ENCODE results near the gene LHFPL5.

Gene LHFPL5

DNA sequence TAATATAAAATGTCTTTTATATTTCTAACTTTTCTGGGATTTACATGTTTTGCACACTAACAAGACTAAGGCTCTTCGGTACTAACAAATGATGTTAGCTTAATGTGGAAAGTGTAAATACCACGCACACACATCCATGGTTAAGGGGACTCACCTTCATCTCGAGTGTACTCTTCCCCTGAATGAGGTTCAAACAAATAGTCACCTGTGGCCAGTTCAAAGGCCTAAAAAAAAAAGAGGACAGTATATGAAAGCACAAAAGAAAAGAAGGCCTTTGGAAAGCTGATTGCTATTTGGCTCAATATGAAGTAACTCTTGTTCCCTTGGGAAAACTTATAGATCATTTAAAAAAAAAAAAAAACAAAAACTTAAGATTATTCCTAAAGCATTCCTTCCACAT, 37.2 kb downstream of the LHFPL5 start:
- DNase-seq (ENCODE audit: low read depth), result no peak
- H3K4me3 ChIP-seq (replicated peaks; ENCODE audit: low read depth, low read length), result no peak overlapping the region
- TF ChIP-seq, protein P1, sequence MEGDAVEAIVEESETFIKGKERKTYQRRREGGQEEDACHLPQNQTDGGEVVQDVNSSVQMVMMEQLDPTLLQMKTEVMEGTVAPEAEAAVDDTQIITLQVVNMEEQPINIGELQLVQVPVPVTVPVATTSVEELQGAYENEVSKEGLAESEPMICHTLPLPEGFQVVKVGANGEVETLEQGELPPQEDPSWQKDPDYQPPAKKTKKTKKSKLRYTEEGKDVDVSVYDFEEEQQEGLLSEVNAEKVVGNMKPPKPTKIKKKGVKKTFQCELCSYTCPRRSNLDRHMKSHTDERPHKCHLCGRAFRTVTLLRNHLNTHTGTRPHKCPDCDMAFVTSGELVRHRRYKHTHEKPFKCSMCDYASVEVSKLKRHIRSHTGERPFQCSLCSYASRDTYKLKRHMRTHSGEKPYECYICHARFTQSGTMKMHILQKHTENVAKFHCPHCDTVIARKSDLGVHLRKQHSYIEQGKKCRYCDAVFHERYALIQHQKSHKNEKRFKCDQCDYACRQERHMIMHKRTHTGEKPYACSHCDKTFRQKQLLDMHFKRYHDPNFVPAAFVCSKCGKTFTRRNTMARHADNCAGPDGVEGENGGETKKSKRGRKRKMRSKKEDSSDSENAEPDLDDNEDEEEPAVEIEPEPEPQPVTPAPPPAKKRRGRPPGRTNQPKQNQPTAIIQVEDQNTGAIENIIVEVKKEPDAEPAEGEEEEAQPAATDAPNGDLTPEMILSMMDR (IDR thresholded peaks at IDR 0.05; ENCODE audit: low read length, missing control alignments), result no peak

DNA sequence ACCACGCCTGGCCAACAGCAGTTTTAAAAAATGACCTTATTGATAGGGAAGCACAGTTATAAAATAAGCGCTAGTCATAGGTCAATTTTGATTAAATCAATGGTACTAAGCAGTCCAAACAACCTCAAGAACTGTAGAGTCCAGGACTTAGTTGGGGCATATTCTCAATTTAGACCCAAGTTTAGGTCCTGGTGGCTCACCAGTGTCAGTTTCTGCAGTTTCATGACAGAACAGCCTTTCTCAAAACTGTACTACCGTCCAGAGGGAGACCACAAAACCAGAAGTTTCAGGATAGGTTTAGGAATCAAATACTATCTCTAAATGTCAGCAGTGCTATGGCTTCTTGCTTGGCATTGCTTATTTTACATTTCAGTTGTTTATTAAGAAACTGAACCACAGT, 39.1 kb downstream of the LHFPL5 start:
- TF ChIP-seq, protein P1 (IDR thresholded peaks at IDR 0.05; ENCODE audit: low read length, missing control alignments), result no peak
- DNase-seq (ENCODE audit: low read depth), result no peak
- H3K4me3 ChIP-seq (replicated peaks; ENCODE audit: low read depth, low read length), result no peak overlapping the region

DNA sequence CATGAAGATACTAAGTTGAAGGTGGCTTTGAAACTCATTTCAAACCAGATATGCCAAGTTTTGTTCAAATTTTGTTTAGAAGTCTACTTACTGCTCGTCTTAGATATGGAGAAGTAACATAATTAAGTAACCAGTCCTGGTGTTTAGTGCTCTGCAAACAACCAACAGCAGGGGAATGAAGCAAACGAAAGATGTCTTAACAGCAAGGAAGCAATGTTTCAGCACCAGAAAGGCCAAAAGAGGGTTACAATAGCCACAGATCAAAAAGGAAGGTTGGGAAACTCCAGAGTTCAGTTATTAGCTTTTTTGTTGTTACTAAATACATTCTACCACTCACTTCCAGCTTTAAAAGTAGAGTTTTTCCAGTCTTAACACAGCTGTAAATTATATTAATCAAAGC, 45.1 kb downstream of the LHFPL5 start:
- H3K4me3 ChIP-seq (replicated peaks; ENCODE audit: low read depth, low read length), result no peak overlapping the region
- TF ChIP-seq, protein P1 (IDR thresholded peaks at IDR 0.05; ENCODE audit: low read length, missing control alignments), result no peak
- no peak for DNase-seq (ENCODE audit: low read depth)

DNA sequence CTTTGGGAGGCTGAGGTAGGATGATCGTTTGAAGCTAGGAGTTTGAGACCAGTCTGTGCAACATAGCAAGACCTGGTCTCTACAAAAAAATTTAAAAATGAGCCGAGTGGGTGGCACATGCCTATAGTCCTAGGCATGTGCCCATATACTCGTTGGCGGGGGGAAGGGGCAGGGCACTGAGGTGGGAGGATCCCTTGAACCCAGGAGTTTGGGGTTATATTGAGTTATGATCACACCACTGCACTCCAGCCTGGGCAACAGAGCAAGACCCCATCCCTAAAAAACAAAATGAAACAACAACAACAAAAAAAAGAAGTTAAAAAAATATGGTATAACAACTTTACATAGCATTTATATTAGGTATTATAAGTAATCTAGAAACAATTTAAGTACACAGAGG, 47.8 kb downstream of the LHFPL5 start:
- no peak overlapping the region for H3K4me3 ChIP-seq (replicated peaks; ENCODE audit: low read depth, low read length)
- DNase-seq (ENCODE audit: low read depth), result no peak

DNA sequence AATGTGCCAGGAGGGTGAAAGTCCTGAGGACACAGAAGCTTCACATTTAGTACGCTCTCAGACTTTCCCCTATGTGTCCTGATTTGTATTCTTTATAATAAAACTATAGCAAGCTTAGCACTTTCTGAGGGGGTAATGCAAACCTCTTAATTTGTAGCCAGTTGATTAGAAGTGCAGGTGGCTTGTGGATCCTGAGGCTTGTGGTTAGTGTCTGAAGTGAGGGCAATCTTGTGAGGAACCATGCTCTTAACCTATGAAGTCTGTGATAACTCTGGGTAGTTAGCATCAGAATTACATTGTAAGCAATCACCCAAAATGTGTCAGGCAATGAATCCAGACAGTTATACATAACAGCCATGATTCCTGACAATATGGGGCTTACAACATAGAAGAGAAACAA, 51.1 kb downstream of the LHFPL5 start:
- no peak overlapping the region for H3K4me3 ChIP-seq (replicated peaks; ENCODE audit: low read depth, low read length)
- TF ChIP-seq, protein P1 (IDR thresholded peaks at IDR 0.05; ENCODE audit: low read length, missing control alignments), result no peak
- DNase-seq (ENCODE audit: low read depth), result no peak

More for the DNA sequence above, 47.8 kb downstream of the LHFPL5 start:
- TF ChIP-seq, protein P1 (IDR thresholded peaks at IDR 0.05; ENCODE audit: low read length, missing control alignments), result no peak

DNA sequence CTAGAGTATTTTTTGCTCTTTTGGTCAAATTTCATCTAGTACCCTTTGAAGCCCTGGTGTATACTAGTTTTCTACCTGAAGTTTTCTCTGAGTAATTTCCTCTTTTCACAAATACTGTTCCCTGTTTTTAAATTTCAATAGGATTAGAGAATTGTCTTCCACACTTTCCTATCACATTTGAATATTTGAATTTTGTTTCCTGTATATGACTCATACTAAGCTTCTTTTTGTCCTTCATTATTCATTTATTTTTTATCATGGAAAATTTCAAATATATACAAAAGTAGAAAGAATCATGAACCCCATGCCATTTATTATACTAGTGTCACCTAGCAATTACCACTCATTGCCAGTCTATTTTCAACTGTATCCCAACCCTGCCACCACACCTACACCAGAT, 52.7 kb downstream of the LHFPL5 start:
- TF ChIP-seq, protein P1 (IDR thresholded peaks at IDR 0.05; ENCODE audit: low read length, missing control alignments), result no peak
- DNase-seq (ENCODE audit: low read depth), result no peak
- H3K4me3 ChIP-seq (replicated peaks; ENCODE audit: low read depth, low read length), result no peak overlapping the region

DNA sequence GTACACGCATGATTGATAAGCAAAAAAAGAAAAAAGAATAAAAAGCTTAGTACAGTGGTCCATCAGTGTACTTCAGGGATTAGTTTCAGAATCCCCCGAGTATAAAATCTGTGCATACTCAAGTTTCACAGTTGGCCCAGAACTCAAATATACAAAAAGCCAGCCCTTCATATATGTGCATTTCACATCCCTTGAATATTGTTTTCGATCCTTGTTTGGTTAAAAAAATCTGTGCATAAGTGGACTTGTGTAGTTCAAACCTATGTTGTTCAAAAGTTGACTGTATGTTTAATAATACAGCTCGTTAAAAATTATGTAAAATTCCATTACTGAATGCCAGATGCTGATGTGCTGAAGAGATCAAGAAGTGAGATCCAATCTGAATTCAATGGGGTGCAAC, 54.2 kb downstream of the LHFPL5 start:
- DNase-seq (ENCODE audit: low read depth), result no peak
- TF ChIP-seq, protein P1 (IDR thresholded peaks at IDR 0.05; ENCODE audit: low read length, missing control alignments), result no peak

More for the DNA sequence above, 54.2 kb downstream of the LHFPL5 start:
- H3K4me3 ChIP-seq (replicated peaks; ENCODE audit: low read depth, low read length), result no peak overlapping the region

Measured in fibroblast of pulmonary artery (primary cell).